Neural crest cell (in vitro differentiated cells): ENCODE results near the gene ROBO2. TPM values are rescaled to one million over a fixed set of nuclear protein-coding genes. Genes with fewer than 3 reads are reported as not detected.

Experiments used
- DNase-seq: peaks from one replicate; pipeline ENCODE4 v3.0.0; 2021; ENCODE audit warnings: low read depth, mixed read lengths, low spot score
- H3K27ac Mint-ChIP-seq: one replicate; pipeline ENCODE4 v1.8.0; 2021; ENCODE audit warnings: mild to moderate bottlenecking, mixed read lengths; ENCODE audit not compliant: unreplicated experiment
- H3K27me3 Mint-ChIP-seq: 2 replicates; pipeline ENCODE4 v1.8.0; 2021; ENCODE audit warnings: low read depth, mild to moderate bottlenecking, mixed read lengths
- H3K36me3 Mint-ChIP-seq: 2 replicates; pipeline ENCODE4 v1.8.0; 2021; ENCODE audit warnings: low read depth, mild to moderate bottlenecking, mixed read lengths
- H3K4me1 Mint-ChIP-seq: 2 replicates; pipeline ENCODE4 v1.8.0; 2021; ENCODE audit warnings: mixed read lengths
- H3K4me3 Mint-ChIP-seq: one replicate; pipeline ENCODE4 v1.8.0; 2021; ENCODE audit warnings: mild to moderate bottlenecking, mixed read lengths
- H3K9me3 Mint-ChIP-seq: 2 replicates; pipeline ENCODE4 v1.8.0; 2021; ENCODE audit warnings: mixed read lengths
- CTCF ChIP-seq: fragments of 200-600 bp; sonication (generic); conservative IDR thresholded peaks from 2 replicates; pipeline ENCODE4 v1.5.0; 2021; ENCODE audit warnings: antibody characterized with exemption, mild to moderate bottlenecking
- total RNA-seq: library from RNA; stranded (reverse); gene quantifications from 2 replicates; pipeline ENCODE4 v1.2.1, GENCODE V29; 2021

ROBO2 gene
- total RNA-seq, 1 donor from 2014 or later: 27.9 TPM

DNA sequence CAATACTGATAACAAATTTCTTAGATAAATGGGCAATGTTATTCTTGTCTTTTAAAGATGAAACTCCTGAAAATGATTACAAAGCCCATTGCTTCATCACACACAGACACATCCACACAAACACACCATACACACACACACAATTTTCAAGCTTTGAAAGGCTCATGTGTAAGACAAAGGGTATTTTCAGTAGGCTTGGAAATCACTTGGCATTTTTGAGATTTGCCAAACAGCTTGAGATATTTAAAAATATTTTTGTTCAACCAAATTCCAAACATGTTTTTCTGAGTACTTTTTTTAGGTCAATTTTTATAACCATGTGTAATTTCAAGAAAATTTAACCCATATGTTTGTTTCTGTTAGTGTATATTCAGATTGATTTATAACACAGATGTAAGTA lies 283.7 kb downstream of the ROBO2 start:
- Mint-ChIP-seq H3K27me3 (no peaks in the 10 kb centered on the region), H3K27ac (no peak overlapping the region), H3K4me1 (peaks cover 23% of the 10 kb centered on the region), H3K4me3 (no peak overlapping the region), H3K36me3 (no peaks in the 10 kb centered on the region), H3K9me3 (peaks cover 5% of the 10 kb centered on the region)
- no peak for TF ChIP-seq CTCF
- DNase-seq: no peak

GRCh38 chr3:77324105-77324504 lies 284.2 kb downstream of the ROBO2 start:
- Mint-ChIP-seq H3K9me3 (peaks cover 5% of the 10 kb centered on the region), H3K27me3 (no peaks in the 10 kb centered on the region), H3K36me3 (no peaks in the 10 kb centered on the region), H3K4me1 (peaks cover 21% of the 10 kb centered on the region), H3K27ac (no peak overlapping the region), H3K4me3 (no peak overlapping the region)
- DNase-seq: no peak
- TF ChIP-seq CTCF: no peak

DNA sequence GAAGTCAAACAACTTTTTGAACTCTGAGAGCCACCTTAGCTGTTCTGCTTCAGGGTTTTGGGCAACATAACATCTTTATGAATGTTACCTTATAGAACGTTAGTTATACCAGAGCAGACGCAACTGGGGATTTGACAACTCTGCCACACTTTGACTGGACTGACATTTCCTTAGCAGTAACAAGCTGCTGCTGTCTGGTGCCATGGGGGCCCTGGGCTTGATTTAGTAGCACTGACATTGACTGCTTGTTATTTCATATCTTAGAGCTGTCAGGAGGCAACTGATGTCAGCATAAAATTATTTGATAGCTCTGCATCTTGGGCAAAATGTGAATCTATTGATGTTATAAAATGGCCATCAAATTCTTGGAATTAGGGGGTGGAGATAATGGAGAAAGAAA lies 285.4 kb downstream of the ROBO2 start:
- H3K4me1 Mint-ChIP-seq: peaks cover 9% of the 10 kb centered on the region
- H3K27me3 Mint-ChIP-seq: no peaks in the 10 kb centered on the region
- H3K9me3 Mint-ChIP-seq: peaks cover 5% of the 10 kb centered on the region
- H3K4me3 Mint-ChIP-seq: no peak overlapping the region
- no peaks in the 10 kb centered on the region for H3K36me3 Mint-ChIP-seq
- TF ChIP-seq CTCF: no peak
- no peak for DNase-seq
- no peak overlapping the region for H3K27ac Mint-ChIP-seq

- Mint-ChIP-seq H3K4me1 (peaks cover 8% of the 10 kb centered on the region), H3K36me3 (no peaks in the 10 kb centered on the region)
- no peak for TF ChIP-seq CTCF
Measured at GRCh38 chr3:77325702-77326101, 285.8 kb downstream of the ROBO2 start.

DNA sequence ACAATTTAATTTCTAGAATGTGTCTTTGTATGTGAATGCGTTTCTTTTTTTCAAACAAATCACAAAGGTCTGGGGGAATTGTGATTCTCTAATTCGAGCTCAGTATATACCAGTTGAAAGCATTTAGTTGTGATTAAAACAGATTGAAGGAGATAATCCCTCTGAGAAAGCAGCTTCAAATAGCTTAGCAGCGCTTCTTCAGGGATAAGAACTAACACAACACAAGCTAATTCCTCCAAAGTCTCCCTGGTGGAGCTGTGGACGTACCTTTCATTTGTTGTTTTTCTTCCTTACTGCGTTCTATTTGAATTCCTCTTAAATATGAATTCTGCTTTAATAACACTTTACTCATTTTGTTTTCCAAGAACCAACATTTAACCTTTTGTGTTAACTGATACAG lies 286.7 kb downstream of the ROBO2 start:
- no peak for TF ChIP-seq CTCF
- Mint-ChIP-seq H3K9me3 (peaks cover 5% of the 10 kb centered on the region), H3K27ac (no peak overlapping the region), H3K36me3 (no peaks in the 10 kb centered on the region), H3K27me3 (no peaks in the 10 kb centered on the region), H3K4me3 (no peak overlapping the region), H3K4me1 (peaks cover 6% of the 10 kb centered on the region)
- no peak for DNase-seq

More at GRCh38 chr3:77325702-77326101, 285.8 kb downstream of the ROBO2 start:
- peaks cover 5% of the 10 kb centered on the region for H3K9me3 Mint-ChIP-seq
- DNase-seq: no peak
- H3K27me3 Mint-ChIP-seq: no peaks in the 10 kb centered on the region
- H3K4me3 Mint-ChIP-seq: no peak overlapping the region
- no peak overlapping the region for H3K27ac Mint-ChIP-seq

GRCh38 chr3:77328690-77329089 lies 288.8 kb downstream of the ROBO2 start:
- Mint-ChIP-seq H3K27me3 (no peaks in the 10 kb centered on the region), H3K36me3 (no peaks in the 10 kb centered on the region), H3K27ac (no peak overlapping the region), H3K4me3 (no peak overlapping the region), H3K9me3 (no peaks in the 10 kb centered on the region), H3K4me1 (no peaks in the 10 kb centered on the region)
- no peak for DNase-seq
- TF ChIP-seq CTCF: no peak
